ENCODE measurements around the gene PRKG1. TPM values are rescaled to one million over a fixed set of nuclear protein-coding genes. Genes with fewer than 3 reads are reported as not detected.

PRKG1 gene
- total and polyA plus RNA-seq, 2 of the 8 experiments (the other 6 are each of a cell fraction or from before 2014, with no cell fraction given) = 4.2 to 15.2 TPM

DNA sequence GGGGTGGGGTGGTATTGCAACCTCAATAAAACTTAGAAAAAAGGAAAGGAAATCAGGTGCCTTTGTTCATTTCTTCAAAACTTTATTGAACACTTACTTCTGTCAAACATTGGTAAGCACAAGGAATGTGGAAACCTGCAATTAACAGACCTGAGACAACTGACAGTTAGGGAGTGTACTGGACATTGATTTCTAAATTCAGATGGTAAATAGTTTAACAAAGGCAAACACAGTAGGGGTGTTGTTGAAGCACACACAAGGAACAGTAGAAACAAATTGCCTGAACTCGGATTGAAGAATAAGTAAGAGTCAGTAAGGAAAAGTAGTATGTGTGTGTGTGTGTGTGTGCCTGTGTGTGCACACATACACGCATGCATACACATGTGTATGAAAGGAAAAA is 516.5 kb downstream of the PRKG1 start:
- Histone ChIP-seq H3K27ac (ENCODE audit: low read depth, low read length) (no peak overlapping the region), H4K5ac (ENCODE audit: insufficient read length, low read depth, low read length) (no peak overlapping the region), H3K23ac (ENCODE audit: insufficient read length) (no peak overlapping the region), H2BK5ac (ENCODE audit: low read depth, low read length) (no peak overlapping the region), H3K4me1 (replicated peaks in 1 of 4; ENCODE audit: control insufficient read depth in 3 of 4, insufficient read depth in 4 of 4, low read length in 3 of 4) (peaks cover 0 to 15% (median 1%) of the 10 kb centered on the region in 4 experiments; a peak in 5 of 7 replicates), H3K14ac (ENCODE audit: insufficient read length) (no peak overlapping the region), H2BK20ac (ENCODE audit: low read length) (no peak overlapping the region), H2AK5ac (ENCODE audit: low read depth, low read length) (no peak overlapping the region), H2BK120ac (replicated peaks; ENCODE audit: low read depth, low read length) (no peak overlapping the region), H3K36me3 (ENCODE audit: control insufficient read depth in 2 of 4, insufficient read depth in 4 of 4, low read length in 3 of 4) (no peaks in the 10 kb centered on the region), H3K79me2 (ENCODE audit: control insufficient read depth in 1 of 2, insufficient read depth in 2 of 2, low read length in 2 of 2) (no peaks in the 10 kb centered on the region), H3K23me2 (ENCODE audit: low read depth, low read length) (no peaks in the 10 kb centered on the region), H3K27me3 (replicated peaks in 1 of 4; ENCODE audit: control insufficient read depth in 3 of 4, extremely low read depth in 1 of 4, insufficient read depth in 3 of 4, low read length in 3 of 4) (no peaks in the 10 kb centered on the region), H3K9me3 (ENCODE audit: insufficient read depth in 2 of 2, low read depth in 1 of 2, low read length in 1 of 2) (no peaks in the 10 kb centered on the region), H3K79me1 (ENCODE audit: low read depth, low read length) (no peaks in the 10 kb centered on the region), H4K20me1 (replicated peaks in 1 of 2; ENCODE audit: control insufficient read depth in 1 of 2, insufficient read depth in 2 of 2, low read length in 2 of 2) (no peaks in the 10 kb centered on the region), H2BK15ac (ENCODE audit: low read length) (no peak overlapping the region), H3K4me3 (ENCODE audit: extremely low read depth in 1 of 4, insufficient read depth in 2 of 4, low read depth in 3 of 4, low read length in 4 of 4) (no peak overlapping the region), H3K18ac (ENCODE audit: extremely low read depth, low read length) (no peak overlapping the region), H2BK12ac (ENCODE audit: low read depth, low read length) (no peak overlapping the region), H3K4ac (replicated peaks; ENCODE audit: insufficient read length, low read depth, low read length) (no peak overlapping the region), H2AFZ (ENCODE audit: low read length) (no peak overlapping the region), H3K9ac (replicated peaks in 1 of 4; ENCODE audit: extremely low read depth in 1 of 4, low read depth in 3 of 4, low read length in 3 of 4) (no peak overlapping the region), H3K56ac (replicated peaks; ENCODE audit: insufficient read length, low read depth, low read length) (no peak overlapping the region), H4K91ac (replicated peaks; ENCODE audit: insufficient read length, low read length) (no peak overlapping the region), H3K4me2 (ENCODE audit: insufficient read depth in 1 of 2, low read depth in 2 of 2, low read length in 2 of 2) (0 out of 4 replicates have a peak overlapping the region, but pooled peaks of 1 of the 2 experiments have one; percentile 28), H4K8ac (ENCODE audit: extremely low read depth, insufficient read depth, low read length) (no peak overlapping the region)
- TF ChIP-seq SRF (IDR thresholded peaks at IDR 0.05; ENCODE audit: low read depth, low read length) = no peak
- TF ChIP-seq TBP (IDR thresholded peaks at IDR 0.05; ENCODE audit: low read depth, low read length) = no peak
- TF ChIP-seq SP4 (IDR thresholded peaks at IDR 0.05; ENCODE audit: low read length) = no peak
- no peak for TF ChIP-seq HDAC6 (IDR thresholded peaks at IDR 0.05; ENCODE audit: low read depth, low read length)
- TF ChIP-seq BCL11A (IDR thresholded peaks at IDR 0.05; ENCODE audit: low read depth in 2 of 2, low read length in 2 of 2) = no peak
- TF ChIP-seq EZH2 (IDR thresholded peaks at IDR 0.05; ENCODE audit: low read depth, low read length, severe bottlenecking) = no peak
- no peak for TF ChIP-seq NRF1 (IDR thresholded peaks at IDR 0.05; ENCODE audit: low read depth, low read length)
- no peak for TF ChIP-seq SIN3A (conservative IDR thresholded peaks at IDR 0.05 in 1 of 2, IDR thresholded peaks at IDR 0.05 in 1 of 2; ENCODE audit: low read depth in 1 of 2, low read length in 2 of 2)
- TF ChIP-seq KDM5A (IDR thresholded peaks at IDR 0.05; ENCODE audit: low read length) = no peak
- no peak for TF ChIP-seq MAFK (IDR thresholded peaks at IDR 0.05; ENCODE audit: low read depth, low read length)
- no peak for TF ChIP-seq POLR2A (IDR thresholded peaks at IDR 0.05; ENCODE audit: control extremely low read depth in 1 of 2, low read depth in 2 of 2, low read length in 2 of 2)
- no peak for TF ChIP-seq JUND (IDR thresholded peaks at IDR 0.05; ENCODE audit: low read length)
- TF ChIP-seq, protein P1, sequence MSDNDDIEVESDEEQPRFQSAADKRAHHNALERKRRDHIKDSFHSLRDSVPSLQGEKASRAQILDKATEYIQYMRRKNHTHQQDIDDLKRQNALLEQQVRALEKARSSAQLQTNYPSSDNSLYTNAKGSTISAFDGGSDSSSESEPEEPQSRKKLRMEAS (IDR thresholded peaks at IDR 0.05) = no peak
- TF ChIP-seq CEBPB (IDR thresholded peaks at IDR 0.05; ENCODE audit: low read depth, low read length) = no peak
- TF ChIP-seq POLR2AphosphoS5 (IDR thresholded peaks at IDR 0.05; ENCODE audit: low read depth, low read length) = no peak
- CTCF ChIA-PET (ENCODE audit: partially characterized antibody) = no interaction called here
- FAIRE-seq (no peak), DNase-seq (ENCODE audit: low read depth in 1 of 2, low spot score in 2 of 2) (no peak)
- POLR2A ChIA-PET (ENCODE audit: partially characterized antibody) = no interaction called here
- WGBS, 2 experiments (ENCODE audit: extremely low coverage in 1 of 2, insufficient coverage in 1 of 2, insufficient read length in 1 of 2, insufficient replicate concordance in 2 of 2, low coverage in 1 of 2, low lambda C conversion rate in 2 of 2, missing lambda C conversion rate in 1 of 2) = 72% methylated on average over 2 of the region's 2 CpGs; no CpG with 5 or more reads in 1 of the 2 experiments

All from H1 (cell line).